EL (cell line): ENCODE measurements around the gene ZNF451.

Source experiments
- DNase-seq: peaks from one replicate; pipeline ENCODE4 v3.0.0-alpha.2; 2016

ZNF451 gene

DNA sequence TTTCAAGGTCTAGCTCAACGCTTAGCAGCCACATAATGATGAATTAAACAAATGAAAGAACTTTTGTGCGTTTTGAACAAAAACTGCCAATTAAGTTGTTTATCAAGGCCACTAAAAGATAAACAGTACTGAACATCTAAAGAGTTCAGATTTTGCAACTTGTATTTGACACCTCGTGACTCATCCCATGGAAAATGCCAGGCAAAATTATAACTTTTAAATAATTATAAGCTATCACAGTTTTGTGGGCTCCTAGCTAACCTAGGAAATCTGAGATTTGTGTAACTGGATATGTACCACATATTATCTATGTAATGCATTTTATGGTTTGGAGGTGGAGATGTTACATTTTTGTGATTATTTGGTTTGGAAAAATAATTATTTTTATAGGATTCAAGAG, 72.5 kb downstream of the ZNF451 start:
- DNase-seq = no peak

DNA sequence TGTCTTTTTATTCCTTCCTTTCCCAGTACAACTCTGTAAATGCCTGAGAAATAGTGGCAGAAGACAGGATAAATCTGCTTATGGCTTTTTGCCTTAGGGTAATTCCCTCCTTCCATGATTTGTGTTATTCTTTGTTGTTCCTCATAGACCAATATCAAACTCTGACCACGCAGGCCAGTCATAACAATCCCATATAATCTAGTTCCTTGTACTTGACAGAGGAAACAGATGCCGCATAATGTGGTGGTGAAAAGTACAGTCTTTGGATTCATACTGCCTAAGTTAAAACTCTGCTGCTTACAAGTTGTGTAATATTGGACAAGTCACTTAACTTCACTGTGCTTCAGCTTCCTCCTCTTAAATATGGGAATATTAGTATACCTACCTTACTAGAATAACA, 74.0 kb downstream of the ZNF451 start:
- no peak for DNase-seq

DNA sequence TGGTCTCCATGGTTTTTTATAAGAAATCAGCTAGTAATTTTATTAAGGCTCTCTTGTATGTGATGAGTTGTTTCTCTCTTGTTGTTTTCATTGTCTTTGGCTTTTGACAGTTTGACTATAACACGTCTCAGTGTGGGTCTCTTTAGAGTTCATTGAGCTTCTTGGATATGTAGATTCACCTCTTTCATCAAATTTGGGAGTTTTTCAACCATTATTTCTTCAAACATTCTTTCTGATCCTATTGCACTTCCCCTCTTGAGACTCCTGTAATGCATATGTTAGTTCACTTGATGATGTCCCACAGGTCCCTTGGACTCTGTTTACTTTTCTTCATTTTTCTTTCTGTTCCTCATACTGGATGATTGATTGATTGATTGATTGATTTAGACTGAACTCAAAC, 75.1 kb downstream of the ZNF451 start:
- DNase-seq = no peak

DNA sequence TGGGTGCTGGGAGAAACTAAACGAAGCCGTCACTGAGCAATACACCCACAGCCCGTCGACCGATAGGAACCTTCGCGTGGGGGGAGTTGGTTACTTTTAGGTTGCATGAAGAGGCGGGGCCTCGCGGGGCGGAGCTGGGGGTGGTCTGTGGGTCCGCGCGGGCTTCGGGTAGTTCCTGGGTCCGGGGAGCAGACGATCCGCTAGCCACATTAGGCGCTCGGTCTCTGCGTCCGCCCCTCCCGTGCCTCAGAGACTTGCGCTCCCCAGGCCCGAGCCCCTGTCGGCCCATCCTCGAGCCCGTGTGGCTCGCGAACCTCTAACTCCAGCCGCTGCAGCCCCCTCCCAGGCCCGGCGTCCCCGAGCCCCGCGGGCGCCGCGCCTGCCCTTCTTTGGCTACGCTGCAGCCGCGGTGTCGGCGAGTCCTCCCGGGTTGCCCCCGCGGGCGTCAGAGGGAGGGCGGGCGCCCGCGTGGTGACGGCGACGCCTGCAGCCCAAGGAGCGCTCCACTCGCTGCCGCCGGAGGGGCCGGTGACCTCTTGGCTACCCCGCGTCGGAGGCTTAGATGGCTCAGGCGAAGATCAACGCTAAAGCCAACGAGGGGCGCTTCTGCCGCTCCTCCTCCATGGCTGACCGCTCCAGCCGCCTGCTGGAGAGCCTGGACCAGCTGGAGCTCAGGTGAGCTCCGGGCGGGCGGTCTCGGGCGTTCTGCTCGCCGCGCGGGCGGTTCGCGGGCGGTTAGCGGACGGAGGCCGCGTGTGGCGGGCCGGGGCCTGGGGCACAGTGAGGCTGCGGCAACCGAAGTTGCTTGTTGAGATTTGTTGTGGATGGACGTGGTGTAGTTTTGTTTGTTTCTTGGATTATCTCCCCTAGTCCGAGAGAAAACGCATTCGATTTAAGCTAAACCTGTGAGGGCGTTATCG, 82.4 kb downstream of the ZNF451 start, which contains the start of gene BAG2:
Gene BAG2 (plus strand): TSS at position 191 of the 920 bp plus-strand sequence. CDS start 372 bp downstream, at position 563.
- peak; percentile 94 for DNase-seq

DNA sequence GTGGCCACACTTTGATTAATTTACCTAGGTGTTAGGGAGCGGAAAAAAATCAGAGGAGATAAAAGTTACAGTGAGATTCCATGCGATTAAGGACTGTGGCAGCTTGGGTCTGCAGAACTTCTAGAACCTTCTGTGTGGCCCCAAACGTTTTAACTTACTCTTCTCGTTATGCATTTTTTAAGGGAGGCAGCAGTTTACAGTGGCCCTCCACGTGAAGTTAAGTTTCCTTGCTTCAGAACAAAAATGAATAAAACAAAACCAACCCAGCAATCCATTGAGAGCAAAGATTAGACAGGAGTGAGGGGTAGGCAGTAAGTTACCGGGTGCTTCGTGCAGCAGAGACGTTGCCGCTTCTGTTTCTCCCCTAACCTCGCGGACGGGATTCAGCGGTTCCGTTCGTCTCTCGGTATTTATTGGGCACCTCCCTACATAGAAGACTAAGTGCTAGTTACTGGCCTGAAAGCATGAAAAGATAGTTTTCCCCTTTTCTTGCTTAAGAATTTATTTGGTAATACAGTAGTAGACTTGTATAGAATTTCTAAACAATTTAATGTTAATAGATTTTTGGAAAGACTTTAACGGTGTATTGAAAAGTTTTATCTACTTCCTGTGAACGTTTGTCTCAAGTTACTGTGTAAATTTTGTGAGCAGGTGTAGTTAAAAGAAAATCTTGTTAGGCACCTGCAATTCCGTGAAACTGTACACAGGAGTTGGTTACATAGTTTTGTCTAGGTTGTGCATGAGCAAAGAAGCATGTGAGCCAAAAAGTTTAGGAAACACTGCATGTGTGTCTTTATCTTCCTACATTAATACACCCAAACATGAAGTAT, 83.3 kb downstream of the ZNF451 start:
- peak; percentile 54 for DNase-seq

DNA sequence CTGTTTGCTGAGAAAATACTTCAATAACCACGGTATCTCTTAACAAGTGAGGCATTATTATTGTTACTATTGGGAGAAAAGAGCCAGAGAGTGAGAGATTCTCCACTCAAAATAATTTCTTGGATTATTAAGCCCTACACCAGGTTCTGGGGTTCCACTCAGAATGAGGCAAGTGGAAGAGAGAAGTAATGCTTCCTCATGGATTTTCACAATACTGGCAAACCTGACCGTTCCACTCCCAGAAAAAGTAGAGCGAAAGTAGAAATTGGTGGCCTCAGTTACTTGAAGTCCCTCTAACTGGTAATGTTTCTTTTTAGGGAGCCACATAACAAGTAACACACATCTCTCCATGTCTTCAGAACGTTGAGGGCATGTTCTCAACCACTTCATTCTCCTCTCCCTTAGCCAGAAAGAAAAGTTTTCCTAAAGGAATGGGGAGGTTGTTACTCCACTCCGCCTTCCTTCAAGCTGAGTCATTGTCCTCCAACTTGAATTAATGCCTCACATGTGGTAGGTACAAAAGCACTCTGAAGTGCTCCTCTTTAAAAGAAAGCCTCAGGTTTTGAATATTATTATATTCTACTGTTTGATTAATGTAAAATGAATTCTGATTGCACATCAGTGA, 84.0 kb downstream of the ZNF451 start:
- peak; percentile 87 for DNase-seq

DNA sequence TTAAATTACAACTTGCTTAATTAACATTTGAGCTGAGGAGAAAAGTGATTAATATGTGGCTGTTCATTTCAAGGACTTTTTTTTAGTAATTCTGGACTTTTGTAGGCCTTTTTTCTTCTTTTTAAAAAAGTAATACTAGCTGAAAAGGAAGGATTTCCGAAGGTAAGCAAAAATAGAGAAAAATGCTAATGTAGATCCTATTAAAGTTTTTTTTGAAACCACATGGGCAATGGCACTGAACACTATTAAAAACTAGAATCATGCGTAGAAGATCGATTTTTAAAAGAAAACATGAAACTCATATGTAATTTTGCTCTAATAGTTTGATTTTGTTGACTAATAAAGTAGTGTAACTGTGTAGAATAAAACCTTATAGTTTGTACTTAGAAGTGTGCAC, 84.5 kb downstream of the ZNF451 start:
- no peak for DNase-seq

DNA sequence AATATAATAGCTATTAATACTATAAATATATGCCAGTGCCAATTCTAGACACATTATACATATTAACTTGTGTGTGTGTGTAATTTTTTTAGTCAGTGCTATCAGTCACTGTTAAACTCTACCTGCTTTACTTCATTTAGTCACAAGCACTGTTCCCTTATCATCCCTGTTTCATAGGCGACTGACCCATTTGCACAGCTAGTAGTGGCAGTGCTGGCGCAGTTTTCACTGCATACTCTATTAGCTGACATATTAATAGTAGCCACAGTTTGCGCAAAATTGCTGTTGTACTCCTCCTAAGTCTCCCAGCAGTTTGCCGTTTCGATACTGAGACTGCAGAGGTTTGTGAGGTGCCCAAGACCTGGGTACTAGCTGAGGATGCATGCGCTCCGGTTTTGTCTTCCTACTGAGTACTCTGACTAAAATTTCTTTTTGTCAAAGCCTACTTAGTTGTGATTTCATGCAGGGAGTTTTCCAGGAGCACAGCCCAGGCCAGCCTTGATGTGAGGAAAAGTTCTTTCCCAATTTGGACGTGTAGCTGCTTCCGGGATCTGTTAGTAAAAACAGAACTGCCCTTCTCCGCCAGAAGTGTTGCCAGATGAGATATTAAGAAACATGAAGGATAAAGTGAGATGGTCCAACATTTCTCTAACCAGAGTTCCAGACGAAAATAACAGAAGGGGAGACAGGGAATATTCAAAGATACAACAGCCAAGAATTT, 87.7 kb downstream of the ZNF451 start:
- DNase-seq = no peak

DNA sequence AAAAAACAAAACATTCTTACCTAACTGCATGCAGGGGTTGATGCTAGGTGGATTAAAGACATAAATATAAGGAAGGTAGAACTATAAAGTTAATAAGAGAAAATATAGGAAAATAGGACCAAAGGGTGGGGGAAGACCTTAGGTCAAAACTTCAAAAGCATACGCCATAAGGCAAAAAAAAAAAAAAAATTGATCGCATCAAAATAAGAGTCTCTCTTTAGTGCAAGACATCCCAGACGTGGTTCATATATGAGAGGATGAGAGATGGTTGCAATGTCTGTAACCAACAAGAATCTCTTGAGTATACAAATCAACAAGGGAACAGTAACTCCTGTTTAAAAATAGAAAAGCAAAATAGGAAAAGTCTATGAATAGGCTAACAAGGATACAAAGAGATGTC, 90.6 kb downstream of the ZNF451 start:
- no peak for DNase-seq

DNA sequence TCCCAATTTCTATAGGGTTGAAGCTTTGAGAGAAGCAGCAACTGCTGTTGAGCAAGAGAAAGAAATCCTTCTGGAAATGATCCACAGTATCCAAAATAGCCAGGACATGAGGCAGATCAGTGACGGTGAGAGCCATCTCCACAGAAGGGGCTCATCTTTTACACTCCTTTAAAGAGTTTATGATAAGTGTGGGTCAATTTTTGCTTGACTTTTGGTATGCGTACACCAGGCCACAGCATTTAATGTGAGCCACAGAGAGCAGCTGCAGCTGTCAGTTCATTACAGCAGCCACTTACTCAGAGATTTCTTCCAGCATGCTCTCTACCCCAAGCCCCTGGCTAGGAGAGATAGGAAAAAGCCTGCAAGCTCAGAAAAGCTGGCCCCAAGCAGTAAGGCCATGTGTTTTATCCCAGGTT, 92.0 kb downstream of the ZNF451 start:
- DNase-seq = no peak

DNA sequence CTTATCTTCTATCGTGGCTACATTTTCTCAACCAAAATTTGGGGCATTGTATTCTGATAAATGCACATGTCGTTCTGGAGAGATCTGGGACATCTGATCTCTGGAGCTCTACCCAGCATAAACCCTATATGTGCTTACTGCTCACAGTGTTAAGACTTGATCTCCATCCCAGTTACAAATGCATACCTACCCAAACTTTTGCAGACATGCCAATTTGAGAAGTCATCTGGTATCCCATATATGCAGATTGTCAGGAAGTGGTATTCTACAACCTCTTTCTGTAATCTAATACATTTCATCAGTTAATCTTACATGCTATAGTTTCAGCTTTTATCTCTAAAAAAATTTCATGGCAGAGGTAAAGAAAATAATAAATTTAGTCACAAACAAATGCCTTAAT, 93.3 kb downstream of the ZNF451 start:
- peak; percentile 41 for DNase-seq

DNA sequence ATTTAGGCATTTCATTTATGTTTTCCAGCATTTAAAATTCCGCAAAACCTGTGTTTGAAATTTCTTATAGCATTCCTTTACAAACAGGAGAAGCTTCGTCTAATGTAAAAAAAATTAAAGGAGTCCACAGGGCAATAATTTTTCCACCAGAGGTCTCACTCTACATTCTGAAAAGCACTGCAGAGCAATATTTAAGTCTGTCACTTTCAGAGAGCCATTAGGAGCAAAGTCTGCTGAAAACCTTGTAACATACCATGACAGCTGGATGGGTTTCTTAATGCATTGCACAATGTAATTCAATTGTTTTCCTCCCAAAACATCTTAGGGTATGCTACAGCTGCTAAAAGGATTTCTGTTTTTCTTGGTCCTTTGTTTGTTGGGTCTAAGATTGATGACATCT, 100.2 kb downstream of the ZNF451 start:
- peak; percentile 34 for DNase-seq

DNA sequence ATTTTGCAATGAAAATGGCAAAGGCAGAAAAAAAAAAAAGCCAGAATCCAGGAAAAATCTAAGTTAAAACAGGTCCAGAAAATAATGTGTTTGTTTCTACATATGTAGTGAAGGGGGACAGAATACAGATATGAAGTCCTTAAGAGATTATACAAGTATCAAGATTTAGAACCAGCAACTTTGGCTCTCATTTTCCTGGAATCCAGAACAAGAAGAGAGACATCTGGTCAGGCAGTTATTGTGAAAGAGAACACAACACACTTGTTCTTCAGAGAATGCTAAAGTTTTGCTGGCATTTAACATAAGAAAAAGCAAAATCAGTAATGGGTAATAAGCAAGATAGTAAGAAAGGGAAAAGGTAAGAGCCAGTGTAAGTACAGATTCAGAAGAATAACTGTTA, 103.2 kb downstream of the ZNF451 start:
- DNase-seq = no peak

DNA sequence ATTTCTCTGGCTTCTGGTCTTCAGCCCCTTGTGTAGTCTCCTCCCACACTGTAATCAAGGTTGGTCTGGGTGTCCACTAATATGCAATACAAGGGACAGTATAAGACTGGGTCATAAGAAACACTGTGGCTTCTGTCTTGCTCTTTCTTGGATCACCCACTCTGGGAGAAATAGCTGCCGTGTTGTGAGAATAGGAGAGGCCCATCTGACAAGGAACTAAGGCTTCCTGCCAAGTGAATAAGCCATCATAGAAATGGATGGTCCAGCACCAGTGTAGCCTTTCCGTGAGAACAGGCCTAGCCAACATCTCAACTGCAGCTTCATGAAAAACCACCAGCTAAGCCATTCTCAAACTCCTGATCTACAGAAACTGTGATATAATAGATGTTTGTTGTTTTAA, 105.5 kb downstream of the ZNF451 start:
- no peak for DNase-seq

DNA sequence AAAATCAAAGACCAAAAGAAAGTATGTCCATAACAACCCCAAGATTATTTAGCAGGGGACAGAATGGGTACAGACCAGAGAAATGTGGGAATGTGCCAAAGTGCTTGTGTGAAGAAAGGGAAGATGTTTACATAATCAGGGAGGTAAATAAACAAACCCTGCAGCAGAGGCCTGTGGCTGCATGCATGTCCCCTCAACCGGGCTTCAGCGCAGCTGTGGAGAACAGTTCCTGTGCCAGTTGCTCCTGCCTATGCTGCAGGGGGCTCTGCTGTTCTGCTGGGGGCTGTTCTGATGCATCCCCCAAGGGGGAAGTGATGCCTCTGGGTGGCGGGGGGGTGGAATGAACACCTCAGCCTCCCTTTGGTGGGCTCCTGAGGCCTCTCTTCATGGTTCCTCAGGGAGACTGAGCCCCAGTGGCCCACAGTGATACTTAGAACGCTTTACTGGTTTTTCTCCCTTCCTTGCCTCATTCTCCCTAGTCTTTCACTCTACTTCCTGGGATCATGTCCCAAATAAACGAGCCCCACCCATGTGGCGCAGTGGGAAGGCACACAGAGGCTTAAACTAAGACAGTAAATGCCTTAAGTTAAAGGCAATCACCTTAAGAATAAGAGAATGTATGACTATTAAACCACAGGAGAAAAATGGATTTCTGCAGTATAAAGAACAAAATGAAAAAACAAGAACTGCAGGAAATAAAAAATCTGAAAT, 109.1 kb downstream of the ZNF451 start:
- DNase-seq = no peak

DNA sequence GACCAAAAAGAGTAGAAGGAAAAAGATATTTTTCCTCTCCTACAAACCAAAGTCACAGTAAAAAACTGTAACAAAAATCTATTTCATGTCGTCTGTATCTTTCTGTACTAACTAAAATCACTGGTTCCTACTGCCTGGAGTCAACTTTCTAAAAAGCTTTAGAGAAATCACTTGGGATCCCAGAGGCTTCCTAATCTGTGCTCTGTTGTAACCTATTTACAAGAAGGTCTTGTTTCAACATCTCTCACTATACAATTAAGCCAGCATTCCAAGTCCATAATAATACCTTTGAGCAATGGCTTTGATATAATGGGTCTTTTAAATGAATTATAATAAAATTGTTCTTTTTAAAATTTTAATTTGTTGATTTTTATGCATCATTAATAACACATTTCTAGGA, 111.7 kb downstream of the ZNF451 start:
- no peak for DNase-seq

DNA sequence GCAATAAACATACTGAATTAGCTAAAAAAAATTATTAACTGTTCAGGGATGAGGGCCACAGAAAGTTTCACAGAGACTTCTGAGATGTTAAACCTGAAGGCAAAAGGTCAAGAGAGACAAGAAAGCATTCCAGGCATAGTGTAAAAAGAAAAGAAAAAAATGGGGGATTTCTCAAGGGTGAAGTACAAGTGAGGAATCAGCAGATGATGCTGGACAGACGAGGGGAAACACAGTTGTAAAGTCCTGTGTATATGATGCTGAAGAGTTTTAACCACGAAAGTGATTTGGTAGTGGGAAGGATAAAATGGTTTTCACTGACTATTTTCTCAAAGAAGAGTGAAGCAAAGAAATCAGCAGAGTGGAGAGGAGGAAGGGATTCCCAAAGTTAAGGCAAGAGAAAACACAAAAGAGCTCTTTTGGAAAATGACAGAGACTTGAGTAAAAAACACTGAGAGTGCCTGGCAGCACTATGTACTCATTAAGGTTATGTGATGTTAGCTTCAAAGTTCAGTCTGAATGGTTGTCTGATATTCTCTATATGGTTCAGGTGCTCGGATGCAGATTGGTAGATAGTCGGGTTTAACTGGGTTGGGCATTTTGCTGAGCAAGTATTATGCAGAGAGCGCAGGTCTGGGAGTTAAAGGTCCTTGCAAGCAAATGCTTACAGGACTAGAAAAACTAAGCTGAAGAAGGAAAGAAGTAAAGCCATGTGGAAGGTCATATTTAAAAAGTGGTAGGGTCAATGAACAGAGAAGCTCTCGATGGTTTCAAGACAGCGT, 115.8 kb downstream of the ZNF451 start:
- DNase-seq = no peak

DNA sequence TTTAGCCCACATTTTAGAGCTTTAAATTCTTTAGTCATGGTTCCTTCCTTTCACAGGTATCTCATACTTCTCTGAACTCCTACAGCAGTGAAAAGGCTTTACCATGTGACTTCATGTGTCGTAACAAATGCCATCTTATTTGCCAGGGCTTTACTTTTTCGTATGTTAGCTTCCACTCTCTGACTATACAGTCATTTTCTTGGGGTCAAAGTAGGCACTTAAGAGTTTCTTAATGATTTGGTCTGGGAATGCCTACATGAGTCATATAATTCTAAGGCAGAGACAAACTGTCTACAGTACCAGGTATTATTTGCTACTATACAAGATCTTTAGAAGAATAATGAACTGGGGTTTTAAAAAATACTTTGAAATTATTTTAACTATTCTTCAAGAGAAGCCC, 117.2 kb downstream of the ZNF451 start:
- peak; percentile 59 for DNase-seq

DNA sequence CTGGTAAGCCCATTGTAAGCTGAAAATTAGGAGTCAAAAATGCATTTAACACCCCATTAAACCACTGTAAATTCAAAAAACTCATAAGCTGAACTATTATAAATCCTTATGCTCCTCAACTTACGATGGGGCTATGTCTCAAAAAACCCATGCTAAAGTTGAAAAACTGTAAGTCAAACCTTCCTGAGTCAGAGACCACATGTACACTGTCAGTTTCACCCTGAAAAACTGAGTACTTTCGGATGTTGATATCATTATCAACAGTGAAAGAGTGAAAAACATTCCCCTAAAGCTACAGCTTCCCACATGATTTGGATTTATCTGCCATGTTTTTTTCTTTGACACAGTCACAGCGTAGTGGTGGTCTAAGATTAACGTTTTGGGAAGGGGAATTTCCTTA, 117.9 kb downstream of the ZNF451 start:
- no peak for DNase-seq

DNA sequence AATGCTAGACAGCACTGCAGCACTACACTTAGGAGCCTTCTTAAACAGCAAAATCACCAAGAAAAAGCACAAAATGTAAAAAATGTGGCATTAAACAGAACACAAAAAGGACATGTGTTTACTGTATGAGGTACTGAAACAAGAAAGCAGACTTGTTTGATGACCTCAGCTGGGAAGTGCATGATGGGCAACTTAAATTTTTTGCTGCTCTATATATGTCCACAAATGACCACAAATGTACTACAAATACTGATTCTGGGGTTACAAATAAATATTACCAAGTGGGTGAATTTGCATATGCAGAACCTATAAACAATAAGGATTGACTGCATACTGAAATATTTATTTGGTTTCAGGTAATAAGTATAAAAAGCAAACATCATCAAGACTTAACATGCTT, 119.0 kb downstream of the ZNF451 start:
- DNase-seq = no peak

DNA sequence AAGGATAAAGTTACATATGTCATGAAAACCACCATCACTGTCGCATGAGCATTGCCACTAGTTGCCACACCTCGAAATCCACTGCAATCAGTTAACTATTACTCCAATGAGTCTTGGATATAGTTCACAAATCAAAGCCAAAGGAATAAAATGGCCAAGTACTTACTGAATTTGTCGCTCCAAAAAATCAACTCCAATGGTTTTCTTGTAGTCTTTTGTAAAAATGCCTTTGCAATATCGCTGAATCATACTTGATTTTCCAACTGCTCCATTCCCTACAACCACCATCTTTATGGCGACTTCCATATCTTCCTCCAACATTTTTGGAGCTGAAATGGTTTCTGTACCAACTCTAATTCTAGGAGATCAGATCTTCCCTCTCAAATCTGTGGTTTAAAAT, 120.1 kb downstream of the ZNF451 start:
- no peak for DNase-seq
